GM12878 (cell line): ENCODE measurements around the gene KIAA0319L. TPM values are rescaled to one million over a fixed set of nuclear protein-coding genes. Genes with fewer than 3 reads are reported as not detected.

Experiments
- PRDM15 ChIP-seq: fragments of 450-650 bp; formaldehyde crosslinking; IDR thresholded peaks from 2 replicates; pipeline ENCODE4 v1.4.0; 2020; ENCODE audit warnings: mild to moderate bottlenecking, moderate library complexity
- SKIL ChIP-seq: fragments of 450-650 bp; IDR thresholded peaks from 2 replicates; pipeline ENCODE4 v1.6.1; 2017; ENCODE audit warnings: mild to moderate bottlenecking, low read depth, inconsistent platforms; ENCODE audit not compliant: poor library complexity, severe bottlenecking
- SUZ12 ChIP-seq: fragments of 200-600 bp; sonication (generic); IDR thresholded peaks from one replicate; pipeline ENCODE4 v1.6.1; 2018; ENCODE audit warnings: antibody characterized with exemption, mild to moderate bottlenecking; ENCODE audit not compliant: unreplicated experiment
- ZSCAN29 ChIP-seq: fragments of 450-650 bp; IDR thresholded peaks from 2 replicates; pipeline ENCODE4 v1.6.1; 2017; ENCODE audit warnings: mild to moderate bottlenecking, moderate library complexity
- polyA plus RNA-seq, 11 experiments: library from polyadenylated mRNA; depleted of rRNA in 4 of 11; unstranded in 6 of 11; stranded (reverse) in 5 of 11; fragments of >200 nt; fragmentation: Nextera tagmentation in 4 of 11; fragmentation: Illumina TruSeq in 1 of 11; extraction: Ambion mirVana in 4 of 11; extraction: Trizol in 1 of 11; gene quantifications; 1 replicate in 1 of 11; 2 replicates in 10 of 11; pipeline versions ENCODE4 v1.2.1 to v1.2.3, GENCODE V29; 2011 to 2016; ENCODE audit warnings: inconsistent platforms in 2 of 11, missing spikeins in 2 of 11, low read depth in 1 of 11
- total RNA-seq, 4 experiments: library from RNA; depleted of rRNA in 3 of 4; stranded (reverse); fragments of >200 nt in 3 of 4; fragmentation: Illumina TruSeq in 1 of 4; extraction: Trizol in 1 of 4; gene quantifications; 2 replicates each; pipeline versions ENCODE4 v1.2.1 to v1.2.3, GENCODE V29; 2013 to 2021

The KIAA0319L gene
- total and polyA plus RNA-seq, 10 of the 15 experiments (the other 5 are each of a cell fraction or from before 2014, with no cell fraction given): 2.6 to 57.8 (median 25.4) TPM

GRCh38 chr1:35605071-35605866, 48.1 kb upstream of the KIAA0319L start (continued):
- TF ChIP-seq SKIL (no peak), SUZ12 (no peak), ZSCAN29 (no peak), PRDM15 (CRISPR knock-in tag) (no peak)
